ENCODE results near the gene FAM3A. TPM values are rescaled to one million over a fixed set of nuclear protein-coding genes. Genes with fewer than 3 reads are reported as not detected.
A peak's percentile ranks its signal among the peaks of the same experiment; 100 is the strongest.

The FAM3A gene
- total and polyA plus RNA-seq, 2 donors from 2014 or later = 39.5 to 73.4 TPM

DNA sequence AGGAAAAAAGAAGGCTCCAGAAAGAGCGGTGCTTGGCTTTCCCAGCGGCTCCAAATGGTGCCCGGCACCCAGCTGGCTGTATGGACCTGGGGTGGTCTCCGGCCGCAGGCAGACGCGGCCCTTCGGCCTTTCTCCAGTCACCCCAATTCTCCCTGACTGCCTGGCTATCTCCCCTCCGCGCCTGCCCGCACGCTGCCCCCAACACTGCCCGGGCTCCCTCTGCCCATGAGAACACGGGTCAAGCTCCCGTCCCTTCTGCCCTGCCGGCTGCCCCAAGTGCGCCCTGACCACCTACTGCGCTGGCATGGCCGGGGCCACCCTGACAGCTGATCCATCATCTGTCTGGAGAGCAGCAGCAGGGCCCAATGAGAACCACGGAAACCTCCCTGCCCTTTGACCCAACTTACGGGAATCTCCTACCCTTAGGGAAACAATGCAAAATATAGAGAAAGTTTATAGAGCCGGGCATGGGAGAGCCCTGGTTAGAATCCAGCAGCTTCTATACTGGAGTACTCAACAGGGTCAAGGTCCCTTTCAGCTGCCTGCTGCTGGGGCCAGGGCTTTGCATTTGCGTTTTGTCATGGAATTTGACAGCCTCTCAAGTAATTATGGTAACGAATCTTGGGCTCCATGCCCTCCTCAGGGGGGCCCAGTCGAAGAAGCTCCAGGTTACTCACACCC, 1.2 kb upstream of the FAM3A start:
- FAIRE-seq = no peak
- DNase-seq = peak in 3 of 5 donors; percentile 25 to 75 (median 52)

DNA sequence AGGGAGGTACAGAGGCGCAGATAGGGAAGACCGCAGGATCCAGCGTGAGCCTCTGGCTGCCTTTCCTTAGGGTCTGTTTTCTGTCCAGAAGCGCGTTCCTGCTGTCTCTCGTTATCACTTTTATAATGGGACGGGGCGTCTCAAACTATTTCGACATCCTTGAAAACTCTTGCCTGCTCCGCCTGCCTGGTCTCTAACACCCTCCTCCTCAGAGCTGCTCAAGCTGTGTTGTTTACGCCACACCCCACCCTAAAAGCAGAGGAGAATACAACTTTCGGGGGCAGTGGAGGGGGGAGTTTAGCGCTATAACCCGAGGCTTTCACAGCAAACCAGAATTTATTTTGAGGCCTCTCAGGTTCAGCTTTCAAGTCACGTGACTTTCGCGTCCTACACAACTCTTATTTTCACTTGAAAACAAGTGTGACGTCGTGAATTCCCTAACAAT, 646 bp upstream of the FAM3A start:
- peaks cover 0 to 3% (median 0%) of the 10 kb centered on the region in 3 donors for H3K36me3 ChIP-seq (ENCODE audit: control insufficient read depth in 2 of 3, insufficient read depth in 3 of 3, low read length in 3 of 3)
- no peaks in the 10 kb centered on the region for H3K27me3 ChIP-seq (ENCODE audit: control insufficient read depth, insufficient read depth, low read length)
- peak overlapping the region; percentile 58 to 73 (median 71) for H3K9ac ChIP-seq (ENCODE audit: low read length in 3 of 3)
- peak in 3 of 5 donors; percentile 63 to 92 (median 83) for DNase-seq
- no peak for TF ChIP-seq CTCF (IDR thresholded peaks at IDR 0.05; ENCODE audit: borderline replicate concordance, extremely low read depth, insufficient read depth)
- intact Hi-C loops (cut with DNase I) = no loop called here
- no peaks in the 10 kb centered on the region for H3K9me3 ChIP-seq (ENCODE audit: control insufficient read depth in 2 of 3, insufficient read depth in 1 of 3, low read length in 3 of 3)
- H3K4me1 ChIP-seq (ENCODE audit: control insufficient read depth in 2 of 3, insufficient read depth in 2 of 3, low read depth in 1 of 3, low read length in 3 of 3) = peaks cover 2 to 10% (median 3%) of the 10 kb centered on the region in 3 donors
- H3K27ac ChIP-seq (ENCODE audit: low read depth in 2 of 2, low read length in 2 of 2) = peak overlapping the region; percentile 84 to 94
- H3K4me3 ChIP-seq (ENCODE audit: low read length in 3 of 3) = peak overlapping the region; percentile 71 to 76 (median 75)
- FAIRE-seq = no peak

More for the DNA sequence above, 1.2 kb upstream of the FAM3A start:
- H3K36me3 ChIP-seq (ENCODE audit: control insufficient read depth in 2 of 3, insufficient read depth in 3 of 3, low read length in 3 of 3) = peaks cover 0 to 3% (median 0%) of the 10 kb centered on the region in 3 donors
- H3K4me1 ChIP-seq (ENCODE audit: control insufficient read depth in 2 of 3, insufficient read depth in 2 of 3, low read depth in 1 of 3, low read length in 3 of 3) = peaks cover 2 to 10% (median 3%) of the 10 kb centered on the region in 3 donors
- intact Hi-C loops (cut with DNase I) = no loop called here
- no peaks in the 10 kb centered on the region for H3K27me3 ChIP-seq (ENCODE audit: control insufficient read depth, insufficient read depth, low read length)
- TF ChIP-seq CTCF (IDR thresholded peaks at IDR 0.05; ENCODE audit: borderline replicate concordance, extremely low read depth, insufficient read depth) = no peak
- H3K4me3 ChIP-seq (ENCODE audit: low read length in 3 of 3) = peak overlapping the region in 2 of 3 donors; percentile 75 to 76
- H3K27ac ChIP-seq (ENCODE audit: low read depth in 2 of 2, low read length in 2 of 2) = peak overlapping the region; percentile 84 to 94
- H3K9ac ChIP-seq (ENCODE audit: low read length in 3 of 3) = peak overlapping the region in 2 of 3 donors; percentile 71 to 73
- H3K9me3 ChIP-seq (ENCODE audit: control insufficient read depth in 2 of 3, insufficient read depth in 1 of 3, low read length in 3 of 3) = no peaks in the 10 kb centered on the region

- no peaks in the 10 kb centered on the region for H3K9me3 ChIP-seq (ENCODE audit: control insufficient read depth in 2 of 3, insufficient read depth in 1 of 3, low read length in 3 of 3)
- peak in 2 of 5 donors; percentile 13 to 37 for DNase-seq
- intact Hi-C loops (cut with DNase I) = no loop called here
- no peak for FAIRE-seq
- H3K4me3 ChIP-seq (ENCODE audit: low read length in 3 of 3) = peak overlapping the region; percentile 49 to 81 (median 67)
- peaks cover 2 to 10% (median 3%) of the 10 kb centered on the region in 3 donors for H3K4me1 ChIP-seq (ENCODE audit: control insufficient read depth in 2 of 3, insufficient read depth in 2 of 3, low read depth in 1 of 3, low read length in 3 of 3)
- H3K27ac ChIP-seq (ENCODE audit: low read depth in 2 of 2, low read length in 2 of 2) = peak overlapping the region; percentile 69 to 85
- TF ChIP-seq CTCF (IDR thresholded peaks at IDR 0.05; ENCODE audit: borderline replicate concordance, extremely low read depth, insufficient read depth) = no peak
- H3K9ac ChIP-seq (ENCODE audit: low read length in 3 of 3) = peak overlapping the region; percentile 16 to 65 (median 32)
- H3K36me3 ChIP-seq (ENCODE audit: control insufficient read depth in 2 of 3, insufficient read depth in 3 of 3, low read length in 3 of 3) = peaks cover 0 to 3% (median 0%) of the 10 kb centered on the region in 3 donors
- H3K27me3 ChIP-seq (ENCODE audit: control insufficient read depth, insufficient read depth, low read length) = no peaks in the 10 kb centered on the region
Measured at GRCh38 chrX:154515090-154515965, 704 bp downstream of the FAM3A start.

Data from kidney (tissue), 14 donors.